Progenitor cell of endocrine pancreas (in vitro differentiated cells): Measurements from ENCODE around the gene CDK19. TPM values are rescaled to one million over a fixed set of nuclear protein-coding genes. Genes with fewer than 3 reads are reported as not detected.

Experiments
- DNase-seq: peaks from one replicate; pipeline ENCODE4 v3.0.0; 2021; ENCODE audit warnings: low spot score; ENCODE audit not compliant: unreplicated experiment
- H3K27ac Mint-ChIP-seq: 2 replicates; pipeline ENCODE4 v1.8.0; 2021; ENCODE audit warnings: mild to moderate bottlenecking, moderate library complexity, mixed read lengths
- H3K27me3 Mint-ChIP-seq: 2 replicates; pipeline ENCODE4 v1.8.0; 2021; ENCODE audit warnings: mixed read lengths
- H3K36me3 Mint-ChIP-seq: 2 replicates; pipeline ENCODE4 v1.8.0; 2022; ENCODE audit warnings: mixed read lengths; ENCODE audit not compliant: insufficient read depth
- H3K4me1 Mint-ChIP-seq: 2 replicates; pipeline ENCODE4 v1.8.0; 2021; ENCODE audit warnings: low read depth, mixed read lengths
- H3K4me3 Mint-ChIP-seq: 2 replicates; pipeline ENCODE4 v1.8.0; 2021; ENCODE audit warnings: low read depth, mild to moderate bottlenecking, moderate library complexity, mixed read lengths
- H3K9me3 Mint-ChIP-seq: 2 replicates; pipeline ENCODE4 v1.8.0; 2021; ENCODE audit warnings: low read depth, mixed read lengths
- total RNA-seq: library from RNA; stranded (reverse); gene quantifications from 2 replicates; pipeline ENCODE4 v1.2.1, GENCODE V29; 2021
- TF ChIP-seq, protein P1 (sequence below): fragments of 200-600 bp; sonication (generic); IDR thresholded peaks from one replicate; pipeline ENCODE4 v1.5.0; 2021; ENCODE audit warnings: antibody characterized with exemption, mild to moderate bottlenecking; ENCODE audit not compliant: unreplicated experiment

CDK19 gene
- total RNA-seq, 1 donor from 2014 or later: 26.2 TPM

DNA sequence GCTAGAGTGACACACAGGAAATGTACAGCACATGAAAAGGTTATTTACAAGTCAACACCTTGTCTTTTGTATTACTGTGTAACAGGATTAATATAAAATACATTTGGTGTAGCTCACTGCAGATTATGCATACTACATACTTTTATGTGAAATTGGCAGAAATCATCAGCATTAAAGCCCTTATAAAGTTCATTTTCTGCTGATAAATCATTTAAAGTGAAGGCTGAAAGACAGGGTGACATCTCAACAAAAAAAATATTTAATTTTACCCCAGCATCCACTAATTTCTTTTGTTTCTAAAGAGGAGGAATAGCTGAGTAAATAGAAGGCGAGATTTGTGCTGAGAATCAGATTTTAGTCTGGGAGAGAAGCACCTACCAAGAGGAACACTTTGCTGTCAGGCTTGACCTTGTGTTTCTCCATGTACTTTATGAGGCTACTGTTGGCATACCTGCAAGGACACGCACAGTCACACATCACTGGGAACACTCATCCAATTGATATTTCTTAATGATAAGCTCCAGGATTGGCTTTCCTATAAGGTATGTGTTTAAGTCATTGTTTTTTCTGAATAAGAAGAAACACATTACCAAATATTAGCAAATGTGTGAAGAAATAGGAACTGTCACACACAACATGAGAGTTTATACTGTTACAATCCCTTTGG is 192.2 kb downstream of the CDK19 start:
- TF ChIP-seq, protein P1, sequence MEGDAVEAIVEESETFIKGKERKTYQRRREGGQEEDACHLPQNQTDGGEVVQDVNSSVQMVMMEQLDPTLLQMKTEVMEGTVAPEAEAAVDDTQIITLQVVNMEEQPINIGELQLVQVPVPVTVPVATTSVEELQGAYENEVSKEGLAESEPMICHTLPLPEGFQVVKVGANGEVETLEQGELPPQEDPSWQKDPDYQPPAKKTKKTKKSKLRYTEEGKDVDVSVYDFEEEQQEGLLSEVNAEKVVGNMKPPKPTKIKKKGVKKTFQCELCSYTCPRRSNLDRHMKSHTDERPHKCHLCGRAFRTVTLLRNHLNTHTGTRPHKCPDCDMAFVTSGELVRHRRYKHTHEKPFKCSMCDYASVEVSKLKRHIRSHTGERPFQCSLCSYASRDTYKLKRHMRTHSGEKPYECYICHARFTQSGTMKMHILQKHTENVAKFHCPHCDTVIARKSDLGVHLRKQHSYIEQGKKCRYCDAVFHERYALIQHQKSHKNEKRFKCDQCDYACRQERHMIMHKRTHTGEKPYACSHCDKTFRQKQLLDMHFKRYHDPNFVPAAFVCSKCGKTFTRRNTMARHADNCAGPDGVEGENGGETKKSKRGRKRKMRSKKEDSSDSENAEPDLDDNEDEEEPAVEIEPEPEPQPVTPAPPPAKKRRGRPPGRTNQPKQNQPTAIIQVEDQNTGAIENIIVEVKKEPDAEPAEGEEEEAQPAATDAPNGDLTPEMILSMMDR: no peak
- H3K9me3 Mint-ChIP-seq: no peaks in the 10 kb centered on the region
- H3K4me3 Mint-ChIP-seq: no peak overlapping the region
- DNase-seq: no peak
- H3K4me1 Mint-ChIP-seq: peaks cover 23% of the 10 kb centered on the region
- H3K27ac Mint-ChIP-seq: no peak overlapping the region
- peaks cover 14% of the 10 kb centered on the region for H3K36me3 Mint-ChIP-seq
- H3K27me3 Mint-ChIP-seq: no peaks in the 10 kb centered on the region

DNA sequence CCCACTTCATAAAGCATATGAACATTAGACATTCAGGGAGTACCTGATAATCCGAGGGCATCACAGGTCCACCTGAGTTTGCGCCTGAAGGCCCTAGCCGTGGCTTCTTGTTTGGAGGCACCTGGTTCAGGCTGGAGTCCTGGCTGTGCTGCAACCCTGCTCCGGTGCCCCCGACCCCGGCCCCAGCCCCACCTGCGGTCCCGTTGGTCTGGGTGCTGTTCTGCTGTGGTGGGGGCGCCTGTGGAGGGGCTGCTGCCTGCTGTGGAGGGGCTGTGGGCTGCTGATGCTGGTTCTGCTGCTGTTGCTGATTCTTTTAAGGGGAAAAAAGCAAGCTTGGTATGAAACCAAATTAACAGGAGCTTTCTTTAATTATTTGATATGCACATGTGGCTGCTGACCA is 194.2 kb downstream of the CDK19 start:
- Mint-ChIP-seq H3K36me3 (peaks cover 19% of the 10 kb centered on the region), H3K9me3 (no peaks in the 10 kb centered on the region), H3K27me3 (no peaks in the 10 kb centered on the region), H3K4me3 (no peak overlapping the region), H3K4me1 (peaks cover 23% of the 10 kb centered on the region), H3K27ac (no peak overlapping the region)
- no peak for DNase-seq
- TF ChIP-seq, protein P1: no peak

DNA sequence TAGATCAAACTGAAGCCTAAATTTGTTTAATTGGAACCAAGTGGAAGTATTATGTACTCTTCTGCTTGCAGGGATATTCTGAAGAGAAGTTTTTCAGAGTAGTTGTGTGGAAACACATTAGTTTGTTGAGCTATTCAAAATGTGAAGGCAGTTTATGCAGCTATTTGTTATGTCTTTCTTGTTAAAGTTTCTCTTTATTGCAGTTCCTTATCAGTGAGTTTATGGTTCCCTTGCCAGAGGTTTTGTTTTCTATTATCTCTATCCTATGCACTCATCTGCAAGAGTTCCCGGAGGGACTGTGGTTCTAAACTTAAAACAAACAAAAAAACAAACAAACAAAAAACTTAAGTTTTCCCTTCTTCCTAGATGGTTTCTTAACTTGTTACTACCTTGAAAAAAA is 195.2 kb downstream of the CDK19 start:
- TF ChIP-seq, protein P1: no peak
- H3K27ac Mint-ChIP-seq: no peak overlapping the region
- H3K4me1 Mint-ChIP-seq: peaks cover 23% of the 10 kb centered on the region
- H3K27me3 Mint-ChIP-seq: no peaks in the 10 kb centered on the region
- H3K9me3 Mint-ChIP-seq: no peaks in the 10 kb centered on the region
- no peak overlapping the region for H3K4me3 Mint-ChIP-seq
- DNase-seq: no peak
- peaks cover 22% of the 10 kb centered on the region for H3K36me3 Mint-ChIP-seq

DNA sequence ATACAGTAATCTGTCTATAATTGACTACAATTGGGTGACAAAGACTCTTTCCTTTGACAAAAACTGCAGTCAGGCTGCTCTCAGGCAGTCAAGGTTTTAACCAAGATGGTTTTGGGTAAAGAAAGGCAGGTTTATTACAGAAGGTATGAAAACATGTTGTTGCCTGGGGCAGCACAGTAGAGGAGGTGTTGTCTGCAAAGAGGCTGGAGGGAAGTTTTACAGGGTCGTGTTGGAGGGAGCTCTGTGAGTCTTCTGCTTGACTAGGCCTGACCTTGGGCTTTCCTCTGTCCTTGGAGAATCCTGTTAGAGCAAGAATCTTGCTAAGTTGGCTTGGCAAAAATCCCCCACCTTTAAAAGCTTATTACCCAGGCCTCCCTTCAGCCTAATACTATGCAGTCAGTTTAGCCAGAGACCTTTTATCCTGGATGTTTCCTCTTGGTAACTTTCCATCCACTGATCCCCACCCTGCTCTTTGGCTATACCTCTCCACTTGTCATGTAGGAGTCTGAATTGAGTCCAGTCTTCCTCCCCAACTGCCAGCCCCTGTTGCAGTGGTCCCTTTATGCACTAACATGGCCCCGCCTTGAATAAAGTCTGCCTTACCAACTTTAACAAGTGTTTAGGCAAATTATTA is 195.9 kb downstream of the CDK19 start:
- peaks cover 21% of the 10 kb centered on the region for H3K36me3 Mint-ChIP-seq
- peaks cover 23% of the 10 kb centered on the region for H3K4me1 Mint-ChIP-seq
- peak overlapping the region; percentile 44 for H3K27ac Mint-ChIP-seq
- TF ChIP-seq, protein P1: no peak
- DNase-seq: no peak
- H3K9me3 Mint-ChIP-seq: no peaks in the 10 kb centered on the region
- H3K4me3 Mint-ChIP-seq: no peak overlapping the region
- no peaks in the 10 kb centered on the region for H3K27me3 Mint-ChIP-seq

DNA sequence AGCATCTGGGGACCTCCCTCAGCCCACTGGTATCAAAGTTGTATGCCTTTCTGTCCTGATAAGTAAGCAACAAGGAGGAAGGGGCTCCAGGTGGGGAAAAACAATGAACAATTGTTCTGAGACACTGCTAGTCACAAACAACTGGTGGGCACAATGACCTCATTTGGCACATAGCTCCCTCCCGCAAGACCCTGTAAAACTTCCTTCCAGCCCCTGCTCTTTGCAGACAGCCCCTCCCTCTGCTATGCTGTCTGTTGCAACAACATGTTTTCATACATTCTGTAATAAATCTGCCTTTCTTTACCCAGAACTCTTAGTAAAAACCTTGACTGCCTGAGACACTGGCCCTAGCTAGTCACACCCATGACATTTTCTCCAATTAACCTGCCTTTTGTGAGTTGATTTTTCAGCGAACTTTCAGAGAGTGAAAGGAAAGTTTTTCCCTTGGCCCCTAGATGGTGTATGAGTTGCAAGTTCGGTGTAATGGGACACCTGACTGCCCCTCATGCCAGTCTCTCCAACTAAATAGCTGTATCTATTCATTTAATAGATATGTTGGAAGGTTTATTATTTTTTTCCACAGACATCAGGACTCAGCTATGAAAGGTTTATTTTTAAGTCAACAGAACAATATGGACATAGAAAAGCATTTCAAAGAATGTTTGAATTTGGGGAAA is 196.5 kb downstream of the CDK19 start:
- Mint-ChIP-seq H3K4me3 (no peak overlapping the region), H3K36me3 (peaks cover 26% of the 10 kb centered on the region), H3K9me3 (no peaks in the 10 kb centered on the region), H3K27ac (peak overlapping the region; percentile 93), H3K4me1 (peaks cover 23% of the 10 kb centered on the region), H3K27me3 (no peaks in the 10 kb centered on the region)
- DNase-seq: no peak
- TF ChIP-seq, protein P1: peak; percentile 51
